GM12878 (cell line): ENCODE data around the gene FGF11. TPM values are rescaled to one million over a fixed set of nuclear protein-coding genes. Genes with fewer than 3 reads are reported as not detected.

Experiments
- ATAC-seq: fragments of 200-7000 bp; cut with Tn5 transposase; 3 replicates; pipeline ENCODE4 v1.9.1; 2020; ENCODE audit warnings: mild to moderate bottlenecking, moderate library complexity
- BruUV-seq: library from RNA; stranded (reverse); fragments of 400-500 nt; replicated peaks from 2 replicates; lab custom pipeline; 2021; lab: Mats Ljungman, UMichigan
- CTCF ChIA-PET: fragments of 300-600 bp; sonication (Branson Sonifier 250); formaldehyde crosslinking; extraction: SDS; loops from one replicate; lab custom pipeline; 2021; ENCODE audit warnings: inconsistent platforms; lab: Yijun Ruan, JAX
- POLR2A ChIA-PET: fragments of 350-600 bp; formaldehyde crosslinking; extraction: SDS; loops from one replicate; lab custom pipeline; 2021; ENCODE audit warnings: inconsistent platforms; lab: Charles Lee
- RAD21 ChIA-PET: fragments of 300-600 bp; sonication (Branson Sonifier 250); formaldehyde crosslinking; loops from one replicate; lab custom pipeline; 2023; ENCODE audit warnings: antibody characterized with exemption; ENCODE audit not compliant: unreplicated experiment; lab: Charles Lee
- SMC1A ChIA-PET: fragments of 300-600 bp; sonication (Branson Sonifier 250); formaldehyde crosslinking; loops from one replicate; lab custom pipeline; 2023; ENCODE audit not compliant: unreplicated experiment, uncharacterized antibody; lab: Charles Lee
- DNase-seq: peaks from one replicate; pipeline ENCODE4 v3.0.0-alpha.2; 2011; ENCODE audit warnings: low read depth, low spot score
- FAIRE-seq: peaks from 3 replicates; lab custom pipeline; 2011; peaks lifted over from hg19 to GRCh38; lab: Jason Lieb, UNC
- H2AFZ ChIP-seq: 2 replicates; pipeline ENCODE4 v1.6.0; 2011; ENCODE audit warnings: low read depth, low read length, control low read depth; ENCODE audit not compliant: control insufficient read depth
- H3K27ac ChIP-seq: 2 replicates; pipeline ENCODE4 v1.5.1; 2011; ENCODE audit warnings: control low read depth; ENCODE audit not compliant: control insufficient read depth, insufficient read depth
- H3K27me3 ChIP-seq, 2 experiments: replicated peaks in 1 of 2; 2 replicates each; pipeline versions ENCODE4 v1.6.0 to v1.6.1; 2011; ENCODE audit warnings: low read length in 1 of 2; ENCODE audit not compliant: control insufficient read depth in 2 of 2, insufficient read depth in 2 of 2
- H3K36me3 ChIP-seq, 2 experiments: 2 replicates each; pipeline ENCODE4 v1.5.1; 2011; ENCODE audit warnings: low read length in 1 of 2; ENCODE audit not compliant: control insufficient read depth in 2 of 2, insufficient read depth in 2 of 2
- H3K4me1 ChIP-seq: 2 replicates; pipeline ENCODE4 v1.6.1; 2011; ENCODE audit warnings: mild to moderate bottlenecking, low read length, moderate library complexity, mixed read lengths; ENCODE audit not compliant: control insufficient read depth, insufficient read depth
- H3K4me2 ChIP-seq: 2 replicates; pipeline ENCODE4 v1.6.0; 2011; ENCODE audit warnings: control low read depth; ENCODE audit not compliant: control insufficient read depth, insufficient read depth
- H3K4me3 ChIP-seq: fragments of 200-600 bp; sonication (generic); 2 replicates; pipeline ENCODE4 v1.5.1; 2016
- H3K79me2 ChIP-seq: 2 replicates; pipeline ENCODE4 v1.6.0; 2011; ENCODE audit warnings: low read length; ENCODE audit not compliant: control insufficient read depth, insufficient read depth
- H3K9ac ChIP-seq: 2 replicates; pipeline ENCODE4 v1.8.0; 2011; ENCODE audit warnings: low read length, control low read depth, mixed read lengths; ENCODE audit not compliant: control insufficient read depth, insufficient read depth
- H3K9me3 ChIP-seq: replicated peaks from 3 replicates; pipeline ENCODE4 v1.5.1; 2011; ENCODE audit warnings: mild to moderate bottlenecking, low read length; ENCODE audit not compliant: control insufficient read depth, insufficient read depth
- H4K20me1 ChIP-seq: 2 replicates; pipeline ENCODE4 v1.6.0; 2011; ENCODE audit not compliant: control insufficient read depth, insufficient read depth
- BACH1 ChIP-seq: fragments of 450-650 bp; IDR thresholded peaks from 2 replicates; pipeline ENCODE4 v1.6.1; 2017; ENCODE audit warnings: mild to moderate bottlenecking, borderline replicate concordance
- CREM ChIP-seq: IDR thresholded peaks from 2 replicates; pipeline ENCODE4 v1.6.1; 2014; ENCODE audit warnings: antibody characterized with exemption, low read depth
- DPF2 ChIP-seq: fragments of 450-650 bp; IDR thresholded peaks from 2 replicates; pipeline ENCODE4 v1.6.1; 2017; ENCODE audit warnings: mild to moderate bottlenecking
- FOXK2 ChIP-seq: fragments of 450-650 bp; IDR thresholded peaks from 2 replicates; pipeline ENCODE4 v1.6.1; 2017; ENCODE audit warnings: mild to moderate bottlenecking, moderate library complexity
- HDAC2 ChIP-seq: fragments of 200-600 bp; sonication (generic); IDR thresholded peaks from 2 replicates; pipeline ENCODE4 v1.6.1; 2017
- HDGF ChIP-seq: fragments of 450-650 bp; IDR thresholded peaks from 2 replicates; pipeline ENCODE4 v1.6.1; 2016; ENCODE audit warnings: antibody characterized with exemption
- KLF5 ChIP-seq: fragments of 450-650 bp; IDR thresholded peaks from 2 replicates; pipeline ENCODE4 v1.6.1; 2014; ENCODE audit warnings: mild to moderate bottlenecking; ENCODE audit not compliant: partially characterized antibody
- POU2F2 ChIP-seq: IDR thresholded peaks from 3 replicates; pipeline ENCODE4 v1.6.1; 2011; ENCODE audit warnings: low read depth, mild to moderate bottlenecking, low read length, borderline replicate concordance
- RBBP5 ChIP-seq: fragments of 200-600 bp; sonication (generic); conservative IDR thresholded peaks from 2 replicates; pipeline ENCODE4 v1.6.1; 2016
- SUPT20H ChIP-seq: IDR thresholded peaks from 2 replicates; pipeline ENCODE4 v1.6.1; 2011; ENCODE audit warnings: low read depth, mild to moderate bottlenecking, low read length, moderate library complexity, borderline replicate concordance; ENCODE audit not compliant: control insufficient read depth
- YY1 ChIP-seq: IDR thresholded peaks from 2 replicates; pipeline ENCODE4 v1.6.1; 2011; ENCODE audit warnings: low read depth, mild to moderate bottlenecking, low read length
- WGBS: methylation state at CpG from one replicate; pipeline ENCODE4 v1.1.6; 2016; ENCODE audit warnings: low lambda C conversion rate; ENCODE audit not compliant: insufficient replicate concordance, insufficient coverage; ENCODE audit errors: missing lambda C conversion rate; 5-methylcytosine and 5-hydroxymethylcytosine counted together
- in situ Hi-C: fragments of 300-500 bp; cut with MboI; formaldehyde crosslinking; loops from 9 replicates; pipeline ENCODE4 v1.14.3; 2018; ENCODE audit warnings: mixed read lengths
- intact Hi-C: fragments of 100-400 bp; cut with micrococcal nuclease; formaldehyde crosslinking; loops from one replicate; pipeline ENCODE4 v1.14.2; 2022; ENCODE audit not compliant: unreplicated experiment
- polyA plus RNA-seq, 11 experiments: library from polyadenylated mRNA; depleted of rRNA in 4 of 11; unstranded in 6 of 11; stranded (reverse) in 5 of 11; fragments of >200 nt; fragmentation: Nextera tagmentation in 4 of 11; fragmentation: Illumina TruSeq in 1 of 11; extraction: Ambion mirVana in 4 of 11; extraction: Trizol in 1 of 11; gene quantifications; 1 replicate in 1 of 11; 2 replicates in 10 of 11; pipeline versions ENCODE4 v1.2.1 to v1.2.3, GENCODE V29; 2011 to 2016; ENCODE audit warnings: inconsistent platforms in 2 of 11, missing spikeins in 2 of 11, low read depth in 1 of 11
- total RNA-seq, 4 experiments: library from RNA; depleted of rRNA in 3 of 4; stranded (reverse); fragments of >200 nt in 3 of 4; fragmentation: Illumina TruSeq in 1 of 4; extraction: Trizol in 1 of 4; gene quantifications; 2 replicates each; pipeline versions ENCODE4 v1.2.1 to v1.2.3, GENCODE V29; 2013 to 2021

Gene FGF11
- total and polyA plus RNA-seq, 10 of the 15 experiments (the other 5 are each of a cell fraction or from before 2014, with no cell fraction given): 0.69 to 21.1 (median 2.6) TPM

DNA sequence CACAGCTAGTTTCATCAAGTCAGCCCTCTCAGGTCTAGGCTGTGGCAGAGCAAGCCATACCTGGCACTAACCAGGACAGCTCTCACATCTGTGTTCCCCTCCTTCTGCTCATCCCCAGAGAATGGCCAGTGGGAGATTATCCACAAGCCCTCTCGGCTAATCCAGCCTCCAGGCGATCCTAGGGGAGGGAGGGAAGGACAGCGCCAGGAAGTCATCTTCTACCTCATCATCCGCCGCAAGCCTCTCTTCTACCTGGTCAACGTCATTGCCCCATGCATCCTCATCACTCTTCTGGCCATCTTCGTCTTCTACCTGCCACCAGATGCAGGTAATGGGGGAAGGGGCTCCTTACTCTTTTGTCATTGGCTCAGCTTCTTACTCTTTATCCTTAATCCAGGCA is 9.1 kb downstream of the FGF11 start:
- no peak overlapping the region for H3K4me2 ChIP-seq
- H3K4me3 ChIP-seq: no peak overlapping the region
- POLR2A ChIA-PET: interaction anchor here (0.7 to 1.1 kb wide), 2 partner anchors 8 to 46 kb away, joined by 3 to 4 read pairs; no protein-coding TSS in a partner anchor
- FAIRE-seq (no peak), DNase-seq (no peak), ATAC-seq (no peak)
- H3K79me2 ChIP-seq: no peaks in the 10 kb centered on the region
- H3K36me3 ChIP-seq: no peaks in the 10 kb centered on the region
- TF ChIP-seq KLF5 (no peak), BACH1 (no peak), FOXK2 (no peak), HDGF (no peak), SUPT20H (no peak), POU2F2 (no peak), HDAC2 (no peak), DPF2 (no peak), RBBP5 (no peak)
- SMC1A ChIA-PET: no interaction called here
- no peaks in the 10 kb centered on the region for H3K9me3 ChIP-seq
- H3K4me1 ChIP-seq: peaks cover 6% of the 10 kb centered on the region
- CTCF ChIA-PET: no interaction called here
- 48% methylated on average over 7 of the region's 7 CpGs for WGBS
- in situ Hi-C loops (no loop called here), intact Hi-C loops (no loop called here)
- H4K20me1 ChIP-seq: no peaks in the 10 kb centered on the region
- no peak overlapping the region for H3K27ac ChIP-seq
- H2AFZ ChIP-seq: no peak overlapping the region
- H3K27me3 ChIP-seq: peaks cover 1 to 5% of the 10 kb centered on the region in 2 experiments; a peak in 2 of 4 replicates
- no TSS peak for BruUV-seq
- H3K9ac ChIP-seq: no peak overlapping the region
- RAD21 ChIA-PET: no interaction called here

DNA sequence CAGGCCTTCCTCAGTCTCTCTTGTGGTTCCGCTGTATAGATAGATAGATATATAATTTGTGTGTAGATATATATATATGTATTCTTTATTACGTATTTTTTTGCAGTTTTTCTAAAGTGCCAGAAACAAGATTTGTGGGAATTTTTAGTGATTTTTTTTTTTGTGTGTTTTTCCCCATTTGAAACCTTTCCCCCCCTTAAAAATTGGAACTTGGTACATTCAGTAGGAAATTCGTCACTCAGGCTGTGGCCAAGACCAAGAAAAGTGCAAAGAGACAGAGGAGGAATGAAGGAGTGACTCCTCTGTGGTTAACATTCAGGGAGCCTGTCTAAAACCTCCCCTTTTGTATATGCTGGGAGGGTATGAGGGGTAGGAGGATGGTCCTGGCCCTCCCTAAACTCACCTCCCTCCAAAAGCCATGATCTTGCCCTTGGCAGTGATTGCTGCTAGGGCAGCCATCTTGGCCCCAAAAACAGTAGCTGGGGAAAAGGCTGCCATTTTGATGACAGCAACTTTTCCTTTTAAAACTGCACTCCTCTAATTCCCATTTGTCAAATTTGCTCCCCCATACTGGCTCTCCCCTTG is 20.7 kb downstream of the FGF11 start:
- ChIA-PET SMC1A (no interaction called here), RAD21 (no interaction called here), CTCF (no interaction called here), POLR2A (interaction anchor here (0.6 to 0.7 kb wide), 3 partner anchors 8 to 12 kb away, joined by 3 to 5 read pairs (median 3); no protein-coding TSS in a partner anchor)
- no peak overlapping the region for H3K9ac ChIP-seq
- no peak overlapping the region for H2AFZ ChIP-seq
- in situ Hi-C loops (no loop called here), intact Hi-C loops (no loop called here)
- TF ChIP-seq CREM (no peak), YY1 (peak; percentile 88)
- ATAC-seq (no peak), FAIRE-seq (no peak), DNase-seq (no peak)
- no peaks in the 10 kb centered on the region for H4K20me1 ChIP-seq
- BruUV-seq: no TSS peak
- H3K79me2 ChIP-seq: peaks cover 2% of the 10 kb centered on the region; the same call in 1 of the 2 replicates
- no peaks in the 10 kb centered on the region for H3K27me3 ChIP-seq
- WGBS: 66% methylated on average over 3 of the region's 3 CpGs
- H3K4me2 ChIP-seq: no peak overlapping the region
- H3K4me3 ChIP-seq: no peak overlapping the region
- peaks cover 4% of the 10 kb centered on the region for H3K4me1 ChIP-seq
- no peak overlapping the region for H3K27ac ChIP-seq
- no peaks in the 10 kb centered on the region for H3K9me3 ChIP-seq
- peaks cover 2 to 3% of the 10 kb centered on the region in 2 experiments; a peak in 2 of 4 replicates for H3K36me3 ChIP-seq
